GM21825 (cell line): ENCODE measurements around the gene NTPCR.
"Not testable (repeated sequence)": the region's sequence is repeated elsewhere in the genome, so short reads cannot be mapped to it uniquely, and the experiment has no call there.

ENCODE experiments used
- ATAC-seq: cut with Tn5 transposase; IDR thresholded peaks from one replicate; pipeline ENCODE4 v1.9.1; 2021; ENCODE audit warnings: mild to moderate bottlenecking, moderate library complexity; ENCODE audit not compliant: unreplicated experiment

The NTPCR gene

GRCh38 chr1:232950197-232951176 is at the start of gene NTPCR:
Gene NTPCR, plus strand, starts transcription at chr1:232950611. Its CDS starts 100 bp downstream, at chr1:232950711.
- peak; percentile 78 for ATAC-seq

GRCh38 chr1:232900818-232901217 is 49.6 kb upstream of the NTPCR start:
- no peak for ATAC-seq

GRCh38 chr1:232901255-232901654 is 49.2 kb upstream of the NTPCR start:
- no peak for ATAC-seq

- no peak for ATAC-seq
Observed at GRCh38 chr1:232902774-232903350, 47.5 kb upstream of the NTPCR start.

GRCh38 chr1:232904131-232904530 is 46.3 kb upstream of the NTPCR start:
- ATAC-seq: no peak

- ATAC-seq: no peak
Observed at GRCh38 chr1:232904566-232904965, 45.8 kb upstream of the NTPCR start.

GRCh38 chr1:232905331-232906034 is 44.9 kb upstream of the NTPCR start:
- ATAC-seq: no peak

GRCh38 chr1:232906441-232906840 is 44.0 kb upstream of the NTPCR start:
- no peak for ATAC-seq

GRCh38 chr1:232908831-232909230 is 41.6 kb upstream of the NTPCR start:
- ATAC-seq: no peak

GRCh38 chr1:232909752-232910151 is 40.7 kb upstream of the NTPCR start:
- no peak for ATAC-seq

- no peak for ATAC-seq
Observed at GRCh38 chr1:232911027-232911599, 39.3 kb upstream of the NTPCR start.

- ATAC-seq: no peak
Observed at GRCh38 chr1:232912845-232913580, 37.4 kb upstream of the NTPCR start.

GRCh38 chr1:232914271-232914670 is 36.1 kb upstream of the NTPCR start:
- not testable (repeated sequence) for ATAC-seq

- ATAC-seq: no peak
Observed at GRCh38 chr1:232915212-232915611, 35.2 kb upstream of the NTPCR start.

- ATAC-seq: no peak
Observed at GRCh38 chr1:232917053-232917452, 33.4 kb upstream of the NTPCR start.

GRCh38 chr1:232921381-232921780 is 29.0 kb upstream of the NTPCR start:
- no peak for ATAC-seq

GRCh38 chr1:232922485-232922884 is 27.9 kb upstream of the NTPCR start:
- ATAC-seq: no peak

- ATAC-seq: peak; percentile 73
Observed at GRCh38 chr1:232923739-232924386, 26.5 kb upstream of the NTPCR start.

GRCh38 chr1:232924874-232925273 is 25.5 kb upstream of the NTPCR start:
- ATAC-seq: no peak
